Stimulated activated CD8-positive, alpha-beta memory T cell treated with anti-CD3 and anti-CD28 coated beads, Interleukin-4, amount 100 ng/mL, for 24 hours (primary cell): ENCODE measurements around the gene ABCA1.
"Not testable (repeated sequence)": the region's sequence is repeated elsewhere in the genome, so short reads cannot be mapped to it uniquely, and the experiment has no call there.

ENCODE experiments used
- DNase-seq: peaks from one replicate; pipeline ENCODE4 v3.0.0-alpha.2; 2020; ENCODE audit warnings: low read depth

Gene ABCA1

GRCh38 chr9:104905153-104905901, 22.6 kb downstream of the ABCA1 start:
- no peak for DNase-seq

DNA sequence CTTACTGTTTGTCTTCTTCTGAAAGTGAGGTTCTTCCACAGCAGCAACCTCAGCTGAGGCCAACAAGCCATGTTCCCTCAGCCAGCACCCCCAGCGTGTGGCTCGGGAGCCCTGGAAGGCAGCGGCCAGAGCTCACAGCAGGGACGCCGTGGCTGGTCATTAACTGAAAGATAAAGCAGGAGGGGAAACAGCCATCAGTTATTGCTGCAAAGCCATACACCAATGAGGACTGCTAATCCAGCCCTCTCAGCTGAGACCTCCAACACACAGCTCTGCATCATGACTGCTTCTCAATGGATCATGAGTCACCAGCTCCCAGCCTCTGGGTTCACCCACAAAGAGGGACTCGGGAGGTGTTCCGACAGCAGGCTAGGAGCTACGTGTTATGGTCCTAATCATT, 24.3 kb downstream of the ABCA1 start:
- no peak for DNase-seq

DNA sequence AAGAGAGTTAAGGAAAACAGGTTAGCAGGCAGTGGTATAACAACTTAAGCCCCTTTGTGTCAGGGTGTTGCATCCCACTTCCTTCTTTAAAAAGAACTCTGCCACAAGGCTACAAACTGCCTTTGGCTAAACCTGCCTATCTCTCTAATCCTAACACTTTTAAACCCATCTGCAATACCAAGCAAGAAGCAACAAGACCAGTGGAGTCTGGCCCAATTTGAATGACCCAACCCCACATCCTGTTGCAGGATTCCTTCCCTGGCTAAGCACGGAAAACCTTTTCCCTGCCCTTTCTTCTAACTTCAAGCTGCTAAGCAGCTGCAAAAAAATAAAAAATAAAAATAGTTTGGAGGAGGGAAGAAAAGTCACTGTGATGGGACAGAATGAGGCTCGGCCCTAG, 27.1 kb downstream of the ABCA1 start:
- DNase-seq, result no peak

DNA sequence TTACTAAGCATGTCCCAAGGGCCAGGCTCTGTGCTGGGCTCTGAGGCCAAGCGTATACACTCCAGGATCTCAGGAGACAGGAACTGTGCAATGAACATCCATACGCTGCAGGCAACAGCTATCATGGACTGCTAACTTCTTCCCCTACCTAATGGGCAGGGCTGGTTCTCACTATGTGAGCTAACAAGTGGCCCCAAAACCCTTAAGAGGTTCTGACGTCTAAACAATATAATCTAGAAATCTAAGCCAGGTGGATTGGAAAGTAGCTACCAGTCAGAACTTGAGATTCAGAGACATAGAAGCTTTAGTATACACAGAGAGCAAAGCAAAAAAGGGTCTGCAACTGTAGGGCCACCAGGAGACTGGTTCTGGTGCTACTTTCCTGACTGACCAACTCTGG, 27.6 kb downstream of the ABCA1 start:
- no peak for DNase-seq

DNA sequence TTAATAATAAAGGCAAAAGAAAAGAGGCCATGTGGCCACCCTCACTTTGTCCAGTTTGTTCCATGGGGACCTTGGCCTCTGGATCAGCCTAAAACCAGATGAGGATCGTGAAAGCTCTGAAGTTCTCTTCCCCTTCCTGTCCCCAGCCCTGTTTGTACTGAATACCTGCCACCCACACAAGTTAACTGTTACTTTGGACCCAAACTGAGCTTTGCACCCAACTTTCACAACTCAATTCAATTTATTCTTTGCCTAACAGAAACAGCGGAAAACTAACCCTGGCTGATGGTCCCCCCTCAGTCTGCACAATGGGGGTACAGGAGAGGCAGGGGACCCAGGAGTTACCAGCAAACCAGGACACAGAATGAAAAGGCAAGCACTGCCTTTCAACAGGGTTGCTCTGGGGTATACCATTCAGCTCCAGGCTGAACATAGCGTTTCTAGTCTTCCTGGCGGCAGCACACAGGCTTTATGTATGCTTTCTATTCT, 28.2 kb downstream of the ABCA1 start:
- DNase-seq, result no peak

- not testable (repeated sequence) for DNase-seq
Measured at GRCh38 chr9:104898376-104898775, 29.6 kb downstream of the ABCA1 start.

- DNase-seq, result no peak
Measured at GRCh38 chr9:104896131-104896530, 31.8 kb downstream of the ABCA1 start.

- no peak for DNase-seq
Measured at GRCh38 chr9:104895572-104895971, 32.4 kb downstream of the ABCA1 start.

- no peak for DNase-seq
Measured at GRCh38 chr9:104892701-104893100, 35.3 kb downstream of the ABCA1 start.

DNA sequence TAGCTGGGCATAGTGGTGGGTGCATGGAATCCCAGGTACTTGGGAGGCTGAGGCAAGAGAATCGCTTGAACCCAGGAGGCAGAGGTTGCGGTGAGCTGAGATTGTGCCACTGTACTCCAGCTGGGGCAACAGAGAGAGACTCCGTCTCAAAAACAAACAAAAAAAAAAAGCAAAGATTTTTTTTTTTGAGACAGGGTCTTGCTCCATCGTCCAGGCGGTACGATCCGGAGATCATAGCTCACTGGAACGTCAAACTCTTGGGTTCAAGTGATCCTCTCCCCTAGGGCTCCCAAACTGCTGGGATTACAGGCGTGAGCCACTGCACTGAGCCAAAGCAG, 37.6 kb downstream of the ABCA1 start:
- no peak for DNase-seq

- DNase-seq, result no peak
Measured at GRCh38 chr9:104885818-104886709, 41.9 kb downstream of the ABCA1 start.

DNA sequence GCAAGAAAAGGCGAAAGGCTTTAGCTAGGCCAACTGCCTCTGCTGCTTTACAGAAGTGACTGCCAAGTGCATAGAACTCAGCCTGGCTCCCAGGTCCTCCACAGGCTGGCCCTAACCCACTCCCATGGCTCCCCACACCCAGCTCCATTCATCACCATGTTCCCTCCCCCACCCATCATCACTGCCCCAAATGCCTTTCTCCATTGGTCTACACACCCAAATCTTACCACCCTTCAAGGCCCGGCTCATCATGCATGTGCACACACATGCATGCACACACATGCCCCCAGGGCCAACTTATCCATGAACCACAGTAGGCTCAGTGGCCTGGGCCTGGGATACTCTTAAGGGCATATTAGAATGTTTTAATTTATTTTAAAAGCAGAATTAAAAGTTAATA, 44.8 kb downstream of the ABCA1 start:
- DNase-seq, result no peak

DNA sequence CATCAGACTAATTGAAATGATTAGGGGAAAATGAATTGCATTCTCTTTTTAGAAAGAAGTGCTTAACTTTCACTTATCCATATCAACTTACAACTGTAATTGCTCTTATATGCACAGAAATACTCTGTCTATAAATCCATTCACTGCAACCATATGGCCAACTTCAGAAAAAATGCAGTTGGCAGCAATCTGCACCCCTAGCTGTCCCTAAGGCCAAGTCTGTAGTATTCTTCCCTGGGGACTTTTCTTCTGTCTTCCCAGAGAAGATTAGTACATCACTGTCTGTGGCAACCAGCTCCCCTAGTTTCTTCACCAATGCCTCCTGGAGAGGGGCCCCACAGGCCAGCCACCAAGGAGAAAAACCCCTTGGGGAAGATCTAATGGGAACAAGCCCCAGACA, 45.4 kb downstream of the ABCA1 start:
- DNase-seq, result no peak

GRCh38 chr9:104882086-104882485, 45.9 kb downstream of the ABCA1 start:
- no peak for DNase-seq

GRCh38 chr9:104879555-104880309, 48.2 kb downstream of the ABCA1 start:
- no peak for DNase-seq

DNA sequence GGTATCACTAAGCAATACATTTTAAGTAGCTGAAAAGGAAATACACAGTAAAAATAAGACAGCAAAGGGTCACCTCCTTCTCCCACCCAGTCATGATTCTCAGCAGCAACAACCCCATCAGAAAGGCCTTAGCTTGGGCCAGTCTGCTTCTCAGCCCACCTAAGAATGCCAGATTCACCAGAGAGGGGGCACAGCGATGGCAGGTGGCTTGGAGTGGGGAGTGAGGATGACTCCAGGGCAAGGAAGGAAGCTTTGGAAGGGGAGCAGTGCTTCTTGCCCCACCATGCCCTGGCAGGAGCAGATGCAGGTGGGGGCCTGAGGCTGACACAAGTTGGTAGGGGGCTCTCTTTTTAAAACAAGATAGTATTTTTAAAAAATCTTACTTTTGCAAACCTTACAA, 51.4 kb downstream of the ABCA1 start:
- DNase-seq, result no peak

- DNase-seq, result no peak
Measured at GRCh38 chr9:104875897-104876296, 52.1 kb downstream of the ABCA1 start.

GRCh38 chr9:104875320-104875719, 52.6 kb downstream of the ABCA1 start:
- no peak for DNase-seq

- DNase-seq, result no peak
Measured at GRCh38 chr9:104873489-104873850, 54.5 kb downstream of the ABCA1 start.

DNA sequence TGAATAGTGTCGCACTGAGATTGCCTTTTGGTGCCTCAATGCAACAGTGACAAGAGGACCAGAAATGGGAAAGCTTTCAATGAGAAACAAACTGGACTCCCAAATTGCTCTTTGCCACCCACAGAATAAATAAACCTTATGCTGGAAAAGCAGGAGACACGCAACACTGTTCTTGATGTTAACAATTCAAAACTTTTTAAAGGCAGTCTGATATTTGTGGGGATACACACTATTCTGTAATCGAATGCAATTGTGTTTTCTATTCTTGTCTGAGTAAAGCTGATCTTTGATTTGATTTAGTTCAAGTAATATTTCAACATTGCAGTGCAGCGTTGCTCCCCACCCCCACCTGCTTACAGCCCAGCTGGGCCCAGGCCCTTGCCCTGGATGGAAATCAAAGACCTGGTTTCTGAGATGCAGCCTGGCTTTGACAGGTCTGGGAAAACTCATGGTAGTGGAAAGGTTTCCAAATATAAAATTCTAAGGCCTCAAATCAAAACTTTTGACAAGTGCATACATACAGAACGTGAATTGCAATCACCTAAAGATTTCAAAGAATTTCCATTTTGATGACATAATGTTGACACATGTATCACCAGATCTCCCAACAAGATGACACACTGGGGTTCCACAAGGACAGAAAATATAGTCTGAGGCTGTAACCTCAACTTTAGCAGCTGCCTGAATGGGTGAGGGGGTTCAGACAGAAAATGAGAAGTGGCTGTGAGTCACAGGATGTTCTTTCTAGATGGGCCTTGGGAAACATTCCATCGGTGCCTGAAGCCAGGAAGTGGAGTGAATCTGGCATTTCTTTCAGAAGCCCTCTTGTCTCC, 55.1 kb downstream of the ABCA1 start:
- no peak for DNase-seq

DNA sequence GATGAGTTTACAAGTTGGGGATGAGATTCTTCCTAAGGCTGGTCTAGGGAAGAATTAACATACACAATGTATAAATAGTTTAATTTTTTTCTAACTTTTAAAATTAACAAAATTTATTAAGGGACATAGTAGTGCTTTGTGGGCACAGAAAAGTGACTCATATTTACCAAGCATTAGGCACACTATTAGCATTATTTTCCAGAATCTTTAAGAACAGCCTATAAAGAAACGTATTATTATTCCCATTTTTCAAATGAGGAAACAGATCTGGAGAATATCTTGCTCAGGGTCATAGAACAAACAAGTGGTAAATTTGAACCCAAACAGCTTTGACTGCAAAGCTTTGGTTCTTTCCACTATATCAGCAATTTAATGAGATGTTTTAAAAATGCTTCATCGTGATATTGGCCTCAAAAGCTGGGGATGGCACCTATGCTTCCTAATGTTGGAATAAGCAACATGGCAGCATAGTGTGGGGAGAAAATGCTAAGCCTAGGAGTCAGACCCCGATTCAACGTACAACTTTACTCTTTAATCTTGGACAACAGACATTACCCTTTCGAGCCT, 55.9 kb downstream of the ABCA1 start:
- DNase-seq, result no peak
